ENCODE measurements around the gene NLRX1.
"Not testable (repeated sequence)": the region's sequence is repeated elsewhere in the genome, so short reads cannot be mapped to it uniquely, and the experiment has no call there.

Gene NLRX1

GRCh38 chr11:119207415-119207960, 39.0 kb downstream of the NLRX1 start:
- no peak for DNase-seq (ENCODE audit: low read depth)

- DNase-seq (ENCODE audit: low read depth), result no peak
Measured at GRCh38 chr11:119209186-119209585, 40.7 kb downstream of the NLRX1 start.

- no peak for DNase-seq (ENCODE audit: low read depth)
Measured at GRCh38 chr11:119210050-119210449, 41.5 kb downstream of the NLRX1 start.

- DNase-seq (ENCODE audit: low read depth), result peak; percentile 50
Measured at GRCh38 chr11:119218141-119218878, 49.8 kb downstream of the NLRX1 start.

GRCh38 chr11:119222308-119222707, 53.8 kb downstream of the NLRX1 start:
- DNase-seq (ENCODE audit: low read depth), result no peak

- DNase-seq (ENCODE audit: low read depth), result no peak
Measured at GRCh38 chr11:119222891-119223290, 54.4 kb downstream of the NLRX1 start.

- DNase-seq (ENCODE audit: low read depth), result no peak
Measured at GRCh38 chr11:119223856-119224255, 55.3 kb downstream of the NLRX1 start.

GRCh38 chr11:119228535-119229287, 60.2 kb downstream of the NLRX1 start:
- not testable (repeated sequence) for DNase-seq (ENCODE audit: low read depth)

- DNase-seq (ENCODE audit: low read depth), result no peak
Measured at GRCh38 chr11:119229288-119229672, 60.8 kb downstream of the NLRX1 start.

GRCh38 chr11:119229741-119230140, 61.2 kb downstream of the NLRX1 start:
- DNase-seq (ENCODE audit: low read depth), result no peak
